Chondrocyte (in vitro differentiated cells): Measurements from ENCODE around the gene SKP1. TPM values are rescaled to one million over a fixed set of nuclear protein-coding genes. Genes with fewer than 3 reads are reported as not detected.

Experiments
- DNase-seq: peaks from one replicate; pipeline ENCODE4 v3.0.0; 2021; ENCODE audit warnings: mixed read lengths, low spot score
- H3K27ac Mint-ChIP-seq: one replicate; pipeline ENCODE4 v1.8.0; 2021; ENCODE audit warnings: mild to moderate bottlenecking, moderate library complexity, mixed read lengths; ENCODE audit not compliant: unreplicated experiment
- H3K27me3 Mint-ChIP-seq: 2 replicates; pipeline ENCODE4 v1.8.0; 2021; ENCODE audit warnings: low read depth, mixed read lengths
- H3K36me3 Mint-ChIP-seq: 2 replicates; pipeline ENCODE4 v1.8.0; 2021; ENCODE audit warnings: low read depth, mixed read lengths
- H3K4me1 Mint-ChIP-seq: 2 replicates; pipeline ENCODE4 v1.8.0; 2021; ENCODE audit warnings: low read depth, mild to moderate bottlenecking, mixed read lengths
- H3K4me3 Mint-ChIP-seq: one replicate; pipeline ENCODE4 v1.8.0; 2021; ENCODE audit warnings: mild to moderate bottlenecking, moderate library complexity, mixed read lengths; ENCODE audit not compliant: unreplicated experiment
- H3K9me3 Mint-ChIP-seq: 2 replicates; pipeline ENCODE4 v1.8.0; 2021; ENCODE audit warnings: low read depth, mixed read lengths
- CTCF ChIP-seq: fragments of 200-600 bp; sonication (generic); IDR thresholded peaks from 2 replicates; pipeline ENCODE4 v1.5.0; 2021; ENCODE audit warnings: antibody characterized with exemption, mild to moderate bottlenecking, moderate library complexity
- total RNA-seq: library from RNA; stranded (reverse); gene quantifications from 3 replicates; pipeline ENCODE4 v1.2.1, GENCODE V29; 2021

SKP1 gene
- total RNA-seq, 1 donor from 2014 or later: 256 TPM

DNA sequence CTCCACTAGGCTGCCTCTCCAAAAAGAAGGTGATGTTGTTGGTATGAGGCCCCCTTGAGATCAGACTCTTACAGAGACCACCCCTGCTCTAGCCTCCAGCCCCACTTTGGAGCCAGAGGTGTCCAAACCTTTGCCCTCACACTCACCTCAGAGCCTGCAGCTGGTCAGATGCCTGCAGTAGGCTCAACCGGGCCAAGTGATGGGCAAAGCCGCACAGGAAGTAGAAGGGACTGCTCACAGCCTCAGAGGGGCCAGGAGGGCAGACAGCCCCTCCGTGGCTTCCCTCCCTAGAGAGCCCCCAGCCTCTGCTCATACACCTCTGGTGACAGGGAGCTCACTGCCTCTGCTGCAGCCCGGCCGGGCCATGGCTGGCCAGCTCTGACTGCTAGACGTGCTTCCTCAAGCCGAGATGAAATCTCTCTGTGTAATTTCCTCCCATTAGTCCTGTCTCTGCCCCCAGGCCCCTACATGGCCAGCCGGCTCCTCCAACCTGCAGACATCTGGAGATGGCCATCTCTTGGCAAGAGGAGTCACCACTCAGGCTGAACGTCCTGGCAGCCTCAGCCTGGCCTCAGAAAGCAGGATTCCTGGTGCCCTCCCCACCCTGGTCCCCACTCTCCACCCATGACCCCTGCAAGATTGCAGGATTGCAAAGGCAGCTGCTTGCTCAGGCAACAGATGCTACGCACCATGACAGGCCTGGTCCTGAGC is 69.6 kb downstream of the SKP1 start:
- no peak for TF ChIP-seq CTCF
- H3K27me3 Mint-ChIP-seq: peaks cover 2% of the 10 kb centered on the region
- no peaks in the 10 kb centered on the region for H3K4me1 Mint-ChIP-seq
- no peak overlapping the region for H3K4me3 Mint-ChIP-seq
- no peaks in the 10 kb centered on the region for H3K9me3 Mint-ChIP-seq
- H3K36me3 Mint-ChIP-seq: no peaks in the 10 kb centered on the region
- no peak overlapping the region for H3K27ac Mint-ChIP-seq
- no peak for DNase-seq

DNA sequence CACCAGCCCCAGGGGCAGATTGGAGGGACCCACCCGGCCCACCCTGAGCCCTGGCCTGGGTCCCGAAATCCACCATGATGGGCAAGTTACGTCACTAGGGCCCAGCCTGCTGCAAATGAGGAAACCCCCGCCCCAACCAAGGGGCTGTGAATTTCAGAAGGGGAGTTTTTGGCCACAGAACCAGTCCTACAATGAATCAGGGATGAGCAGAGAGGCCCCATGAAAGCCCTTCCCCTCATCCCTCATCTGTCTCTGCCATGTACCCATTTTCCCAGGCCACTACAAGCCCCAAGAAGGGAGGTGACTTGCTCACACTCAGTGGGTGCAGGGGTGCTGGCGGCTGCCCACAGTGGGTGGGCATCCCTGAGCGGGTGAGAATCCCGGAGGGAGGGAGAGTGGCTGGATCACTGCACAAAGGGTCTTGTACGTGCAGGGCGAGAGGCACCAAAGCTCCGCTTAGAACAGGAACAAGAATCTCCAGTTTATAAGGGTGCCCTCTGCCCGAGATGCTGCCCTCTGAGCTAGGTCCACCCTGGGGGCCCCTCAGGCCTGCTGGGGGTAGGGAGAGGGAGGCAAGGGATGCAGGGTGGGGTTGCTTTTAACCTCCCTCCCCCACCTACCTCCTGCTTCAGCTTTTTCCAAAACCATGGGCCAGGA is 72.6 kb downstream of the SKP1 start:
- no peak for DNase-seq
- no peaks in the 10 kb centered on the region for H3K36me3 Mint-ChIP-seq
- no peaks in the 10 kb centered on the region for H3K9me3 Mint-ChIP-seq
- no peak overlapping the region for H3K4me3 Mint-ChIP-seq
- H3K27me3 Mint-ChIP-seq: no peaks in the 10 kb centered on the region
- no peak overlapping the region for H3K27ac Mint-ChIP-seq
- no peak for TF ChIP-seq CTCF
- peaks cover 12% of the 10 kb centered on the region for H3K4me1 Mint-ChIP-seq

DNA sequence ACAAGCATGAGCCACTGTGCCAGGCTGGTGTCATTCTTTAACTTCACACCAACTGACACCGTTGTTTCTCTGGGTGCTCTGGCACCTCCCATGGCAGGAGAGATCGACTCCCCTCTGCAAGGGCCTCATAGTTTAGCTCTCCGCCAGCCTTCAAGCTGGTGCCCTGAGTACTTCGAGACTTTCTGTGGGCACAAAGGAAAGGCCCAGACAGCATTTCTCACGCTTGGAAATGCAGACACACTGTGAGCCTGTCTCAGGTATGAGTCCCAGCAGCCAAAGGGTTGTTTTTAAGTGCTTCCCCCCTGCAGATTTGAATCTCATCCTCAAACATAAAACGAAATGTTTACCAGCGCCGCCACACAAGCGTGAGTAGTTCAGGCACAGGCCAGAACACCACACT is 73.4 kb downstream of the SKP1 start:
- no peak for DNase-seq
- no peaks in the 10 kb centered on the region for H3K27me3 Mint-ChIP-seq
- no peaks in the 10 kb centered on the region for H3K9me3 Mint-ChIP-seq
- peaks cover 12% of the 10 kb centered on the region for H3K4me1 Mint-ChIP-seq
- H3K4me3 Mint-ChIP-seq: no peak overlapping the region
- no peaks in the 10 kb centered on the region for H3K36me3 Mint-ChIP-seq
- no peak overlapping the region for H3K27ac Mint-ChIP-seq
- no peak for TF ChIP-seq CTCF

GRCh38 chr5:134101686-134102439 is 74.9 kb downstream of the SKP1 start:
- H3K4me1 Mint-ChIP-seq: peaks cover 12% of the 10 kb centered on the region
- no peaks in the 10 kb centered on the region for H3K36me3 Mint-ChIP-seq
- H3K9me3 Mint-ChIP-seq: no peaks in the 10 kb centered on the region
- H3K27me3 Mint-ChIP-seq: peaks cover 1% of the 10 kb centered on the region
- peak; percentile 85 for TF ChIP-seq CTCF
- no peak for DNase-seq
- no peak overlapping the region for H3K4me3 Mint-ChIP-seq
- H3K27ac Mint-ChIP-seq: no peak overlapping the region

GRCh38 chr5:134100283-134101091 is 76.3 kb downstream of the SKP1 start:
- Mint-ChIP-seq H3K4me1 (peaks cover 12% of the 10 kb centered on the region), H3K4me3 (no peak overlapping the region), H3K27me3 (peaks cover 1% of the 10 kb centered on the region), H3K27ac (peak overlapping the region; percentile 69), H3K36me3 (no peaks in the 10 kb centered on the region), H3K9me3 (no peaks in the 10 kb centered on the region)
- no peak for DNase-seq
- TF ChIP-seq CTCF: no peak
